GM18951 (cell line): ENCODE measurements around the gene GFI1B.
"Not testable (repeated sequence)": the region's sequence is repeated elsewhere in the genome, so short reads cannot be mapped to it uniquely, and the experiment has no call there.

Experiments
- POLR2A ChIP-seq: IDR thresholded peaks from 4 replicates; pipeline ENCODE4 v1.6.1; 2011; ENCODE audit warnings: mild to moderate bottlenecking; ENCODE audit not compliant: insufficient read length, insufficient read depth; ENCODE audit errors: extremely low read depth
- in situ Hi-C: fragments of 300-500 bp; cut with MboI; formaldehyde crosslinking; loops from one replicate; pipeline ENCODE4 v1.12.0; 2022; ENCODE audit warnings: low sequenced_read_pairs, mixed read lengths, inconsistent platforms; ENCODE audit not compliant: unreplicated experiment

Gene GFI1B

GRCh38 chr9:133028221-133028620 is 49.7 kb downstream of the GFI1B start:
- no peak for TF ChIP-seq POLR2A
- in situ Hi-C loops: no loop called here

GRCh38 chr9:133029994-133030316 is 51.5 kb downstream of the GFI1B start:
- in situ Hi-C loops: loop anchor here (10.0 kb wide), 1 partner anchor 115 kb away; no protein-coding TSS in a partner anchor
- TF ChIP-seq POLR2A: no peak

- in situ Hi-C loops: loop anchor here (10.0 kb wide), 1 partner anchor 114 kb away; no protein-coding TSS in a partner anchor
- TF ChIP-seq POLR2A: peak; percentile 88
These were observed 52.0 kb downstream of the GFI1B start, which contains the start of gene GTF3C5 for GRCh38 chr9:133030317-133031129. TSS of gene GTF3C5 (plus strand) at chr9:133030997. CDS start at chr9:133031012, 15 bp downstream.

- TF ChIP-seq POLR2A: no peak
- in situ Hi-C loops: loop anchor here (10.0 kb wide), 1 partner anchor 114 kb away; no protein-coding TSS in a partner anchor
These were observed 52.6 kb downstream of the GFI1B start for GRCh38 chr9:133031130-133031422.

GRCh38 chr9:133031496-133031911 is 53.0 kb downstream of the GFI1B start:
- in situ Hi-C loops: loop anchor here (10.0 kb wide), 1 partner anchor 113 kb away; no protein-coding TSS in a partner anchor
- TF ChIP-seq POLR2A: no peak

- TF ChIP-seq POLR2A: no peak
- in situ Hi-C loops: loop anchor here (10.0 kb wide), 1 partner anchor 113 kb away; no protein-coding TSS in a partner anchor
These were observed 53.7 kb downstream of the GFI1B start for GRCh38 chr9:133032171-133032570.

- TF ChIP-seq POLR2A: no peak
- in situ Hi-C loops: loop anchor here (10.0 kb wide), 1 partner anchor 109 kb away; no protein-coding TSS in a partner anchor
These were observed 57.2 kb downstream of the GFI1B start for GRCh38 chr9:133035669-133036068.

GRCh38 chr9:133037775-133038515 is 59.5 kb downstream of the GFI1B start:
- no peak for TF ChIP-seq POLR2A
- in situ Hi-C loops: loop anchor here (10.0 kb wide), 1 partner anchor 107 kb away; no protein-coding TSS in a partner anchor

GRCh38 chr9:133040892-133041479 is 62.5 kb downstream of the GFI1B start:
- in situ Hi-C loops: not testable (repeated sequence)
